Fibroblast of peridontal ligament (primary cell): ENCODE data around the gene PHLPP1.

Experiments used
- DNase-seq: peaks from one replicate; pipeline ENCODE4 v3.0.0-alpha.2; 2010; ENCODE audit errors: extremely low read depth

The PHLPP1 gene

DNA sequence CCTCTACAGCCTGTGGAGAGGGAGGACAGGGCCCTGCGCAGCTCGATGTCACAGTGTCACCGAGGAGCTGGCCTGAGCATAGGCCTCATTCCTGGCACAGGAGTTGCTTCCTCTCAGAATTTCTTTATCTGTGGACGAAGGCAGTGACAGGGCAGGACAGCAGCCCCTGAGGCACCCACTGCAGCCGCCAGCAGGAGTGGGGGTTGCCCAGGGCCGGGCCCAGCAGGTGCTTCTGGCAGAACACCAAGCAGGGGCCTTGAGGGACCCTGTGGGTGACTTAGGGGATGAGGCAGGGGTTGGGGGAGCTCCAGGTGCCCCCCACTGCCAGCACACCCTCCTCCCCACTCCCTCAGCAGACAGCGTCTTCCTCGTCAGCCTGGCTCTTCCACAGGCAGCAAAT lies 290.0 kb downstream of the PHLPP1 start:
- no peak for DNase-seq

DNA sequence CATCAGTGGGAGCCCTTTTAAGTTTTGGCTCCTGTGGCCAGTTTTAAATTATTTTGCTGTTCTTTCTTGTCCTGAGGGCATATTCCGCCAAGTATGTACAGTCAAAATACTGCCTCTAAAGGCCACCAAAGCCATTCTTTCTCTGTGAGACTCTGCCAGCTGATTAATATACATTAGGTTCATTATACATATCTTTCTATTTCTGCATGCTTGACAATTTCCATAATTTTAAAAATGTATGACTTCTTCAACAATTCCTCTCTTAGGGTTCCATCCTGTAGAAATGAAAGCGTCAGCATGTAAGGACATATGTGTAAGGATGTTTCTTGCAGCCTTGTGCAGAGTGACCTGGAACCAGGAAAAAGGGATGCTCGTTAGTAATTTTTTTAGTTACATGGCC lies 291.9 kb downstream of the PHLPP1 start:
- DNase-seq = no peak

GRCh38 chr18:63016270-63016669 lies 300.9 kb downstream of the PHLPP1 start:
- peak; percentile 77 for DNase-seq

DNA sequence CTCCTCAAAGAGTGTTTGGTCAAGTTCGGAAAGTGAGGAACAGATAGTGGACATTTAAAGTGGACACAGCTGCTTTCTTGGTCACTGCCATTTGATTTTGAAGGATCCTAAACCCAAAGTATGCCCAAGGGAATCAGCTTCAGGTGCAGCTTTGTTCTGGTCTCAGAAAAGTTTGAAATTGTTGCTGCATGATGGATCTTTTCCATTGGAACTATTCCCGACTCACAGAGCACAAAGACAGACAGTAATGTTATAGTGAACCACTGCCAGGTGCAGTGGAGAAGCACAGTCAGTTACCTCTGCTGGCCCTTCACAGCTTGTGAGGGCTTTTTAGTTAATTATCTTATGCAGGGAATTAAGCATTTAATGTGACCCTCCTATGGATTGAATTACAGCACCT lies 301.7 kb downstream of the PHLPP1 start:
- no peak for DNase-seq

- DNase-seq = no peak
Observed at GRCh38 chr18:63017977-63018376, 302.6 kb downstream of the PHLPP1 start.

- DNase-seq = no peak
Observed at GRCh38 chr18:63022429-63023022, 307.2 kb downstream of the PHLPP1 start.

DNA sequence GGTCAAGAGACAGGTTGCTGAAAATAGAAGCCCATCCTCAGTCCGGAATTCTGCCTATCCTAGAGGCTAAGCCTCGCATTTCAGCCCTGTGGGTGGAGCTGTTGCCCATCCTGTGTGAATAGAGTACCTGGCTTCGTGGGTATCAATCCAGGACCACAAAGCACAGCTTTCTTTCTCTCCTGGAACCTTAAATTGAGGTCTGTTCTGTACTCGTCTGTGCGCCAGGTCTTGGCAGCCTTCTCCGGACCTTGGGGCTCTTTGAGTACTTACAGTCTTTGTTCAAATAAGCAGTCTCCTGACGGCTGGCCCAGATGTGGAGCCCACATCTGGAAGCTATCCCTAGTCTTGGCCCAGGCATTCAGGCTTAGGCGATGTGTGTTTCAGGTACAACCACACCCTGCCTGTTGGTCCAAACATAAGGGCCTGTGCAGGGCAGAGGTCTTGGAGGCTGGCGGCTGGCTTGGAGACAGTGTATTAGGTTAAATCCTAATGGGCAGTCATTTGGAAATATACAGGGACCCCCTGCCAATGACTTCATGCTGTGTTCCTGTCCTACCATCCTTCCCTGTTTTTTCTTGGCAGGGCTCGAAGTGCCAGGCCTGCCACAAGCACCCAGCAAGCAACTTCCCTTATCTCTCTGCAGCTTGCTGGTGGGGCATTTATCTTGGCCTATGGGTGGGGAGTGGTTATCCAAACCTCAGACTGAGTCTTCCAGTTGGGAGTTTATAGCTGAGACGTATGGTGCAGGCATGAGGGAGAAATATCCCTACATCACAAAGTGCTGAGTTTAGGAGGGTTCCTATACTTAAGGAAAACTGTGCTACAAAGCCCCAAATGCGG lies 310.1 kb downstream of the PHLPP1 start:
- DNase-seq = no peak

DNA sequence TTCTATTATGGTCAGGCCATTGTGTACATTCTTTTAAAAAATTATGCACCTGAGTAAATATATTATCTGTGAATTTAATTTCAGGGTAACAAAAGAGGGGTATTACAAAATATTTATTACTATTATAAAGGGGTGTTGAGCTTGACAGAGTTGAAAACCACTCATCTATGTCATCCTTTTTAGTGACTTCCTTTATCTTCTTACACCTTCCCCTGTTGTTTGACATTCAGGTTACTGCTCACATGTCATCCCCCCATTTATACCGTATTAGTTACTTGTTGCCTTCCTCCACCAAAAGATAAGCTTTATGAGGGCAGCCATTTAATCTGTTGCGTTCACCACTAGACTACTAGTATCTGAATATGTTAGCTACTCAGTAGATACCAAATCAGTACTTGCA lies 313.0 kb downstream of the PHLPP1 start:
- DNase-seq = no peak
